ENCODE measurements around the gene PGR.
"Not testable (repeated sequence)": the region's sequence is repeated elsewhere in the genome, so short reads cannot be mapped to it uniquely, and the experiment has no call there.

DNA sequence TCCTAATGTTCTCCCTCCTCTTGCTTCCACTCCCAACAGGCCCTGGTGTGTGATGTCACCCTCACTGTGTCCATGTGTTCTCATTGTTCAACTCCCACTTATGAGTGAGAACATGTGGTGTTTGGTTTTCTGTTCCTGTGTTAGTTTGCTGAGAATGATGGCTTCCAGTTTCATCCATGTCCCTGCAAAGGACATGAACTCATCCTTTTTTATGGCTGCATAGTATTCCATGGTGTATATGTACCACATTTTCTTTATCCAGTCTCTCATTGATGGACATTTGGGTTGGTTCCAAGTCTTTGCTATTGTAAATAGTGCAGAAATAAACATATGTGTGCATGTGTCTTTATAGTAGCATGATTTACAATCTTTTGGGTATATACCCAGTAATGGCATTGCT lies 115.9 kb downstream of the PGR start:
- not testable (repeated sequence) for TF ChIP-seq EZH2 (IDR thresholded peaks at IDR 0.05; ENCODE audit: insufficient read depth, poor library complexity, severe bottlenecking); EZH2phosphoT487 (IDR thresholded peaks at IDR 0.05; ENCODE audit: insufficient read depth, low read depth)
